Activated effector memory CD4-positive, alpha-beta T cell treated with Interleukin-2 at 50 U/mL for 16 hours (primary cell): Measurements from ENCODE around the gene MAML3.

Experiments
- DNase-seq: peaks from one replicate; pipeline ENCODE4 v3.0.0-alpha.2; 2020

MAML3 gene

DNA sequence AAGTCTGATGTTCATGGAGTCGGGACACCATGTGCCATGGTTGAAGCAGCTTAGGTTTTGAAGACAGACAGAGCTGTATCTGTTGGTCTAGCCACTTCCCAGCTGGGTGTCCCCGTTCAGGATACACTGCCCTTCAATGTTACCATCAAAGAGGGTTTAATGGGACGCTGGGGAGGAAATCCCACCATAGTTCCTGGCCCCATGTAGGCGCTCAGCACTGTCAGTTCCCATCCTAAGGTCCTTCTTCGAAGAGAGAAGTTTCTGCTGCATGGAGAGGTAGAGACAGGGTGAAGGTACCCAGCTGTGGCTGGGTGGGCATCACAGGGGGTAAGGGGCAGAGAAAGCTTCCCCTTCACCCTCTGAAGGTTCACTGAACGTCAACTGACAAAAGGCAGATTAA lies 484.6 kb downstream of the MAML3 start:
- no peak for DNase-seq

DNA sequence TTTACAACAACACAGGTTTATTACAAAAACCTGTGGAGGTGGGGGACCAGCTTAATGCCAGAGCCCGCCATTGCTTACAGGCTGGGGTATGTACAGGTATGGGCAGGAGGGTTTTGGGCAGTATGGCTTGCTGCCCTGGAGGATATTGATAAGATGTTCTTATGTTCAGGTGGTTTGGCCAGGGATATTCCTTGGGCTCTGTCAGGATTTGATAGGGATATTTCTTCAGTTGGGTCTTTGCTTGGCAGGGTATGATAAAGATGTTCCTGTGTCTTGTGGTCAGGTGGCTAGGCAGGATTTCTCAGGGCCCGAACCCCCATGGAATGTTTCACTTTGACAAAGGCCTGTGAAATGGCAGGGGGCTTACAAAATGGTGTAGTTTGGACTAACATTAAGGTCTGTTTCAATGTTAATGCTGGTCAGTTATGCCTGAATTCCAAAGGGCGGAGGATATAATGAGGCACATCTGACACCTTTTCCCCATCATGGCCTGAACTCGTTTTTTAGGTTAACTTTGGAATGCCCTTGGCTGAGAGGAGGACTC lies 485.3 kb downstream of the MAML3 start:
- DNase-seq: no peak

DNA sequence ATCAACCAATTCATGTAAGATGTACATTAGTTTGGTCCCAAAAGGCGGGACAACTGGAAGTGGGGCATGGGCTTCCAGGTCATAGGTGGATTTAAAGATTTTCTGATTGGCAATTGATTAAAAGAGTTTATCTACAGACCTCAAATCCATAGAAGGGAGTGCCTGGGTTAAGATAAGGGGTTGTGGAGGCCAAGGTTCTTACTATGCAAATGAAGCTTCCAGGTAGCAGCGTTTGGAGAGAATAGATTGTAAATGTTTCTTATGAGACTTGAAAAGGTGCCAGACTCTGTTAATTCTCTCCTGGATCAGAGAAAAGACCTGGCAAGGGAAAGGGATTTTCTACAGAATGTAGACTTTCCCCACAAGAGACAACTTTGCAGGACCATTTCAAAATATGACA lies 485.9 kb downstream of the MAML3 start:
- no peak for DNase-seq
